ENCODE data around the gene NOS1AP. TPM values are rescaled to one million over a fixed set of nuclear protein-coding genes. Genes with fewer than 3 reads are reported as not detected.

NOS1AP gene
- total RNA-seq, 1 experiment from 2014 or later: 2.6 TPM

GRCh38 chr1:162204823-162205155 lies 135.3 kb downstream of the NOS1AP start:
- TF ChIP-seq, protein P1, sequence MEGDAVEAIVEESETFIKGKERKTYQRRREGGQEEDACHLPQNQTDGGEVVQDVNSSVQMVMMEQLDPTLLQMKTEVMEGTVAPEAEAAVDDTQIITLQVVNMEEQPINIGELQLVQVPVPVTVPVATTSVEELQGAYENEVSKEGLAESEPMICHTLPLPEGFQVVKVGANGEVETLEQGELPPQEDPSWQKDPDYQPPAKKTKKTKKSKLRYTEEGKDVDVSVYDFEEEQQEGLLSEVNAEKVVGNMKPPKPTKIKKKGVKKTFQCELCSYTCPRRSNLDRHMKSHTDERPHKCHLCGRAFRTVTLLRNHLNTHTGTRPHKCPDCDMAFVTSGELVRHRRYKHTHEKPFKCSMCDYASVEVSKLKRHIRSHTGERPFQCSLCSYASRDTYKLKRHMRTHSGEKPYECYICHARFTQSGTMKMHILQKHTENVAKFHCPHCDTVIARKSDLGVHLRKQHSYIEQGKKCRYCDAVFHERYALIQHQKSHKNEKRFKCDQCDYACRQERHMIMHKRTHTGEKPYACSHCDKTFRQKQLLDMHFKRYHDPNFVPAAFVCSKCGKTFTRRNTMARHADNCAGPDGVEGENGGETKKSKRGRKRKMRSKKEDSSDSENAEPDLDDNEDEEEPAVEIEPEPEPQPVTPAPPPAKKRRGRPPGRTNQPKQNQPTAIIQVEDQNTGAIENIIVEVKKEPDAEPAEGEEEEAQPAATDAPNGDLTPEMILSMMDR (conservative IDR thresholded peaks at IDR 0.05; ENCODE audit: low read depth, low read length): no peak
- TF ChIP-seq EZH2phosphoT487 (IDR thresholded peaks at IDR 0.05; ENCODE audit: borderline replicate concordance, low read length) (no peak), EZH2 (IDR thresholded peaks at IDR 0.05; ENCODE audit: low read length, unreplicated experiment) (no peak)
- ChIA-PET CTCF (no interaction called here), POLR2A (ENCODE audit: unreplicated experiment) (no interaction called here)
- intact Hi-C loops (cut with micrococcal nuclease): no loop called here
- ATAC-seq (no peak), DNase-seq (no peak)
- Histone ChIP-seq H3K9me3 (ENCODE audit: low read length) (no peaks in the 10 kb centered on the region), H3K79me2 (ENCODE audit: low read length) (no peaks in the 10 kb centered on the region), H3K36me3 (ENCODE audit: low read depth, low read length) (no peaks in the 10 kb centered on the region), H3K4me3 (ENCODE audit: low read length) (no peak overlapping the region), H3K9ac (ENCODE audit: low read length) (no peak overlapping the region), H3F3A (ENCODE audit: low read length, unreplicated experiment) (no peaks in the 10 kb centered on the region), H3K4me1 (ENCODE audit: insufficient read depth, low read length) (peaks cover 20% of the 10 kb centered on the region), H3K27me3 (ENCODE audit: low read length) (no peaks in the 10 kb centered on the region), H3K9me2 (replicated peaks; ENCODE audit: low read length) (no peaks in the 10 kb centered on the region), H2AFZ (ENCODE audit: low read length) (no peak overlapping the region), H3K27ac (ENCODE audit: low read length) (no peak overlapping the region), H4K20me1 (ENCODE audit: low read length) (no peaks in the 10 kb centered on the region), H3K4me2 (ENCODE audit: low read length) (no peak overlapping the region)
- BruUV-seq (replicated peaks): no TSS peak

GRCh38 chr1:162206300-162206699 lies 136.8 kb downstream of the NOS1AP start:
- Histone ChIP-seq H3F3A (ENCODE audit: low read length, unreplicated experiment) (no peaks in the 10 kb centered on the region), H3K9me2 (replicated peaks; ENCODE audit: low read length) (no peaks in the 10 kb centered on the region), H2AFZ (ENCODE audit: low read length) (no peak overlapping the region), H3K9ac (ENCODE audit: low read length) (no peak overlapping the region), H3K9me3 (ENCODE audit: low read length) (no peaks in the 10 kb centered on the region), H3K4me1 (ENCODE audit: insufficient read depth, low read length) (peaks cover 20% of the 10 kb centered on the region), H3K27me3 (ENCODE audit: low read length) (no peaks in the 10 kb centered on the region), H3K79me2 (ENCODE audit: low read length) (no peaks in the 10 kb centered on the region), H3K4me2 (ENCODE audit: low read length) (peak overlapping the region; percentile 39), H3K4me3 (ENCODE audit: low read length) (no peak overlapping the region), H3K27ac (ENCODE audit: low read length) (no peak overlapping the region), H4K20me1 (ENCODE audit: low read length) (no peaks in the 10 kb centered on the region), H3K36me3 (ENCODE audit: low read depth, low read length) (no peaks in the 10 kb centered on the region)
- POLR2A ChIA-PET (ENCODE audit: unreplicated experiment): interaction anchor here (0.6 kb wide), 1 partner anchor 306 kb away, joined by 5 read pairs; no protein-coding TSS in a partner anchor
- no peak for ATAC-seq
- no TSS peak for BruUV-seq (replicated peaks)
- TF ChIP-seq EZH2phosphoT487 (IDR thresholded peaks at IDR 0.05; ENCODE audit: borderline replicate concordance, low read length) (no peak), EZH2 (IDR thresholded peaks at IDR 0.05; ENCODE audit: low read length, unreplicated experiment) (no peak)
- TF ChIP-seq, protein P1 (conservative IDR thresholded peaks at IDR 0.05; ENCODE audit: low read depth, low read length): no peak
- intact Hi-C loops (cut with micrococcal nuclease): no loop called here
- DNase-seq: no peak
- CTCF ChIA-PET: no interaction called here

DNA sequence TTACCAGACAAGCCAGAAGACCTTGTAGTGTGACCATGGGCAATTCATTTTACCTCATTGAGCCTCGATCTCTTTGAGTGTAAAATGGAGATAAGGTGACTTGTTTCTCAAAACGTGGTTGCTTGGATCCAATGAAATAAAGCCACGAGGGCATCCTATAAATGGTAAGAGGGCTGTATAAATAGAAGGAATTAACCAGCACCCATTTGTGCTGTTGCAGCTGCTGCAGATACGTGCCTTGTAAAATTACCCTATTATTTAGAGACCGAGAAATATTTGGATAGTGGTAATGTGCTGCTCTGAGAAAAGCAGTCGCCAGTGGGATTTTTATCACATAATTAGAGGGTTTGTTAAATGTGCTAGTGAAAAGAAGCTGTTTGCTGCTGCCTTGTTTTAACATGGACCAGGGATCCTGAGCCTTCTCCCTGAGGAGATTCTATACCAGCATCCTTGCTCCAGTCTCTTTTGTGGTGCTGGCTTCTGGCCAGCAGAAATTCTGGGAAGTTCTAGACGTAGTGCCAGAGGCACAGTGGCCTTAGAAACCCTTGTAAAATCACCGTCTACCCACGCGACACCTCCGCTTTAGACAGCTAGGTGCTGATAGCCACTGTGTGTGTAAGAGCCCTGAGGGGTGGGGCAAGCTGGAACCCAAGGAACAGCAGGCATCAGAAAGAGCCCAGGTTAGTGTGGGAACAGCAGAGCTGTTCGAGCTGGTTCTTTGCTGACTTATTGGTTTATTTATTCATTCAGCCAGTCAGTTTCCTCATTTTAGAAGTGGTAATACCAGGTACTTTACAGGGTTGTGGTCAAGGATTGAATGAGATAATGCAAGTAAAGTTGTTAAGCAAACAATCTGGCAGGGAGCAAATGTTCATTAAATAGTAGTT lies 137.5 kb downstream of the NOS1AP start:
- Histone ChIP-seq H3K4me2 (ENCODE audit: low read length) (peak overlapping the region; percentile 39), H3K4me1 (ENCODE audit: insufficient read depth, low read length) (peaks cover 20% of the 10 kb centered on the region), H3K79me2 (ENCODE audit: low read length) (no peaks in the 10 kb centered on the region), H2AFZ (ENCODE audit: low read length) (peak overlapping the region; percentile 1; the same call in 1 of the 2 replicates), H3K27ac (ENCODE audit: low read length) (peak overlapping the region; percentile 24), H3K9me3 (ENCODE audit: low read length) (no peaks in the 10 kb centered on the region), H3K36me3 (ENCODE audit: low read depth, low read length) (no peaks in the 10 kb centered on the region), H3F3A (ENCODE audit: low read length, unreplicated experiment) (no peaks in the 10 kb centered on the region), H3K4me3 (ENCODE audit: low read length) (no peak overlapping the region), H3K27me3 (ENCODE audit: low read length) (no peaks in the 10 kb centered on the region), H4K20me1 (ENCODE audit: low read length) (no peaks in the 10 kb centered on the region), H3K9me2 (replicated peaks; ENCODE audit: low read length) (no peaks in the 10 kb centered on the region), H3K9ac (ENCODE audit: low read length) (no peak overlapping the region)
- intact Hi-C loops (cut with micrococcal nuclease): no loop called here
- CTCF ChIA-PET: interaction anchor here (1.2 kb wide), 1 partner anchor 151 kb away, joined by 3 read pairs; no protein-coding TSS in a partner anchor
- no peak for TF ChIP-seq EZH2 (IDR thresholded peaks at IDR 0.05; ENCODE audit: low read length, unreplicated experiment)
- TF ChIP-seq, protein P1 (conservative IDR thresholded peaks at IDR 0.05; ENCODE audit: low read depth, low read length): no peak
- no peak for TF ChIP-seq EZH2phosphoT487 (IDR thresholded peaks at IDR 0.05; ENCODE audit: borderline replicate concordance, low read length)
- DNase-seq (peak; percentile 83), ATAC-seq (peak; percentile 88)
- BruUV-seq (replicated peaks): no TSS peak
- POLR2A ChIA-PET (ENCODE audit: unreplicated experiment): interaction anchor here (0.7 kb wide), 1 partner anchor 29 kb away, joined by 4 read pairs; no protein-coding TSS in a partner anchor
